Skin of body (tissue), 3 donors: ENCODE results near the gene BAHCC1. TPM values are rescaled to one million over a fixed set of nuclear protein-coding genes. Genes with fewer than 3 reads are reported as not detected.

Source experiments
- DNase-seq: peaks from one replicate; lab custom pipeline; 2025; lab: John Stamatoyannopoulos, UW
- small RNA-seq: library from RNA; depleted of rRNA; stranded (forward); fragments of <200 nt; gene quantifications from one replicate; pipeline ENCODE3, GENCODE V24; 2014; ENCODE audit warnings: low replicate concordance
- total RNA-seq: library from RNA; depleted of rRNA; stranded (reverse); fragments of >200 nt; gene quantifications from one replicate; pipeline ENCODE4 v1.2.3, GENCODE V29; 2014

BAHCC1 gene
- total RNA-seq, 1 donor from 2014 or later: 9.5 TPM

GRCh38 chr17:81511804-81512561, 116.7 kb downstream of the BAHCC1 start:
- no peak for DNase-seq

GRCh38 chr17:81512562-81513371, 117.5 kb downstream of the BAHCC1 start, which contains the start of gene ACTG1:
Gene ACTG1, minus strand, starts transcription at chr17:81512799. Its CDS starts 445 bp downstream, at chr17:81512354.
- peak; percentile 89 for DNase-seq

GRCh38 chr17:81513372-81513752, 118.1 kb downstream of the BAHCC1 start:
- DNase-seq: no peak

- DNase-seq: no peak
Observed at GRCh38 chr17:81513753-81514488, 118.7 kb downstream of the BAHCC1 start.

- no peak for DNase-seq
Observed at GRCh38 chr17:81514489-81514738, 119.2 kb downstream of the BAHCC1 start.

GRCh38 chr17:81514739-81515529, 119.7 kb downstream of the BAHCC1 start:
- peak; percentile 44 for DNase-seq

GRCh38 chr17:81515530-81516041, 120.3 kb downstream of the BAHCC1 start:
- no peak for DNase-seq

Small RNA genes lying within 50 kb of the gene (small RNA-seq; reads per million reads assigned to genes)
- gene MIR3186: not detected
- 0.12 reads per million for gene MIR4740

Other genes starting within 250 kb of the BAHCC1 start
- gene PVALEF, start 229.9 kb upstream of the BAHCC1 start, total RNA-seq: not detected
- 2.8 TPM for gene AATK, start 229.2 kb upstream of the BAHCC1 start, total RNA-seq
- 8.5 TPM for gene CEP131, start 172.5 kb upstream of the BAHCC1 start, total RNA-seq
- gene TEPSIN, start 156.4 kb upstream of the BAHCC1 start, total RNA-seq: 9.7 TPM
- gene NDUFAF8, start 156.1 kb upstream of the BAHCC1 start, total RNA-seq: 10.7 TPM
- gene SLC38A10, start 100.2 kb upstream of the BAHCC1 start, total RNA-seq: 29.2 TPM
- 2,123 TPM for gene ACTG1, start 117.3 kb downstream of the BAHCC1 start, total RNA-seq
- 0.99 TPM for gene FSCN2, start 132.9 kb downstream of the BAHCC1 start, total RNA-seq
- 12.4 TPM for gene FAAP100, start 156.9 kb downstream of the BAHCC1 start, total RNA-seq
- gene NPLOC4, start 241.7 kb downstream of the BAHCC1 start, total RNA-seq: 35.4 TPM
- 1.2 TPM for gene TSPAN10, start 241.7 kb downstream of the BAHCC1 start, total RNA-seq